ENCODE measurements around the gene BMX. TPM values are rescaled to one million over a fixed set of nuclear protein-coding genes. Genes with fewer than 3 reads are reported as not detected.

BMX gene
- not detected in 5 replicates for total RNA-seq (2022; extraction: Qiagen RNA extraction)

GRCh38 chrX:15500497-15500966, at the start of gene BMX:
Gene BMX (plus strand): TSS chrX:15500807. CDS start chrX:15508354, 7,547 bp downstream.

GRCh38 chrX:15493118-15493962, 7.3 kb upstream of the BMX start, which contains the start of gene PIR:
Gene PIR (minus strand): TSS chrX:15493333. CDS start chrX:15491257, 2,076 bp downstream.

GRCh38 chrX:15600745-15601144, 100.1 kb downstream of the BMX start, which contains the start of gene ACE2:
Gene ACE2 (minus strand): TSS chrX:15600960. CDS start chrX:15600911, 49 bp downstream.

Other genes starting within 250 kb of the BMX start
- gene ASB9, start 230.7 kb upstream of the BMX start, total RNA-seq (2022; extraction: Qiagen RNA extraction): 18.7 to 22.9 TPM (median 20.2 TPM) in 5 replicates
- gene ASB11, start 185.2 kb upstream of the BMX start, total RNA-seq (2022; extraction: Qiagen RNA extraction): not detected in 5 replicates
- 7.8 to 9.9 TPM (median 9.7 TPM) in 5 replicates for gene PIGA, start 165.3 kb upstream of the BMX start, total RNA-seq (2022; extraction: Qiagen RNA extraction)
- gene VEGFD, start 116.4 kb upstream of the BMX start, total RNA-seq (2022; extraction: Qiagen RNA extraction): 0.19 to 0.46 TPM (median 0.33 TPM) in 5 replicates
- gene PIR, start 7.5 kb upstream of the BMX start, total RNA-seq (2022; extraction: Qiagen RNA extraction): 53.1 to 59.2 TPM (median 56.4 TPM) in 5 replicates
- gene ACE2, start 100.2 kb downstream of the BMX start, total RNA-seq (2022; extraction: Qiagen RNA extraction): not detected in 5 replicates
- gene CLTRN, start 164.0 kb downstream of the BMX start, total RNA-seq (2022; extraction: Qiagen RNA extraction): 0.49 to 0.96 TPM (median 0.77 TPM) in 5 replicates
- gene CA5B, start 237.5 kb downstream of the BMX start, total RNA-seq (2022; extraction: Qiagen RNA extraction): 2.1 to 3.9 TPM (median 2.5 TPM) in 5 replicates